IMR-90 (cell line): ENCODE measurements around the gene CCDC17. TPM values are rescaled to one million over a fixed set of nuclear protein-coding genes. Genes with fewer than 3 reads are reported as not detected.

Experiments
- ATAC-seq: fragments of 200-7000 bp; cut with Tn5 transposase; 2 replicates; pipeline ENCODE4 v1.9.1; 2020; ENCODE audit warnings: low read depth, mild to moderate bottlenecking, moderate library complexity
- BruUV-seq: library from RNA; stranded (reverse); fragments of 400-500 nt; replicated peaks from 2 replicates; lab custom pipeline; 2021; lab: Mats Ljungman, UMichigan
- CTCF ChIA-PET: fragments of 300-600 bp; formaldehyde crosslinking; extraction: SDS; loops from one replicate; lab custom pipeline; 2021; ENCODE audit warnings: antibody characterized with exemption; lab: Yijun Ruan, JAX
- POLR2A ChIA-PET: fragments of 300-600 bp; sonication (Branson Sonifier 250); formaldehyde crosslinking; loops from one replicate; lab custom pipeline; 2022; ENCODE audit warnings: antibody characterized with exemption; ENCODE audit not compliant: unreplicated experiment; lab: Charles Lee
- DNase-seq: peaks from one replicate; pipeline ENCODE4 v3.0.0; 2013
- H2AFZ ChIP-seq: replicated peaks from 2 replicates; pipeline ENCODE3; 2013; ENCODE audit warnings: low read length, mild to moderate bottlenecking; ENCODE audit not compliant: poor library complexity
- H2AK5ac ChIP-seq: 2 replicates; pipeline ENCODE4 v1.6.1; 2013; ENCODE audit warnings: low read depth, low read length, inconsistent platforms
- H2AK9ac ChIP-seq: replicated peaks from 2 replicates; pipeline ENCODE3; 2013; ENCODE audit warnings: mild to moderate bottlenecking, low read depth, low read length, moderate library complexity; ENCODE audit not compliant: poor library complexity
- H2BK120ac ChIP-seq: 2 replicates; pipeline ENCODE4 v1.6.1; 2013; ENCODE audit warnings: low read depth, low read length, inconsistent platforms
- H2BK15ac ChIP-seq: 3 replicates; pipeline ENCODE4 v1.6.1; 2013; ENCODE audit warnings: low read depth, low read length, inconsistent platforms
- H2BK20ac ChIP-seq: 2 replicates; pipeline ENCODE4 v1.6.1; 2013; ENCODE audit warnings: low read depth, mild to moderate bottlenecking, inconsistent platforms, low read length, moderate library complexity
- H2BK5ac ChIP-seq: 2 replicates; pipeline ENCODE4 v1.6.1; 2013; ENCODE audit warnings: mild to moderate bottlenecking, low read depth, low read length, inconsistent platforms; ENCODE audit not compliant: poor library complexity, severe bottlenecking
- H3K14ac ChIP-seq: replicated peaks from 2 replicates; pipeline ENCODE4 v1.6.1; 2013; ENCODE audit warnings: low read depth, low read length, inconsistent platforms
- H3K18ac ChIP-seq: 2 replicates; pipeline ENCODE4 v1.6.1; 2013; ENCODE audit warnings: low read depth, low read length, control low read depth
- H3K23ac ChIP-seq: 2 replicates; pipeline ENCODE4 v1.6.1; 2013; ENCODE audit warnings: low read depth, low read length, inconsistent platforms
- H3K27ac ChIP-seq: 2 replicates; pipeline ENCODE4 v1.5.1; 2013; ENCODE audit warnings: mild to moderate bottlenecking, control low read depth, low read length; ENCODE audit not compliant: insufficient read depth
- H3K27me3 ChIP-seq: 2 replicates; pipeline ENCODE4 v1.6.1; 2013; ENCODE audit warnings: low read length; ENCODE audit not compliant: control insufficient read depth, insufficient read depth
- H3K36me3 ChIP-seq: 2 replicates; pipeline ENCODE4 v1.6.1; 2013; ENCODE audit warnings: low read length, mixed read lengths; ENCODE audit not compliant: control insufficient read depth, insufficient read depth
- H3K4ac ChIP-seq: 2 replicates; pipeline ENCODE4 v1.6.1; 2013; ENCODE audit warnings: low read depth, low read length, inconsistent platforms
- H3K4me1 ChIP-seq: 2 replicates; pipeline ENCODE4 v1.6.1; 2013; ENCODE audit warnings: low read length, mixed read lengths; ENCODE audit not compliant: control insufficient read depth, insufficient read depth
- H3K4me2 ChIP-seq: 2 replicates; pipeline ENCODE4 v1.6.1; 2013; ENCODE audit warnings: low read depth, mild to moderate bottlenecking, control low read depth, low read length, moderate library complexity
- H3K4me3 ChIP-seq: 2 replicates; pipeline ENCODE4 v1.5.1; 2013; ENCODE audit warnings: low read depth, mild to moderate bottlenecking, control low read depth, low read length, moderate library complexity; ENCODE audit not compliant: insufficient read depth
- H3K56ac ChIP-seq: 2 replicates; pipeline ENCODE4 v1.6.1; 2013; ENCODE audit warnings: low read length, inconsistent platforms; ENCODE audit not compliant: insufficient read depth; ENCODE audit errors: extremely low read depth
- H3K79me1 ChIP-seq, 2 experiments: 2 replicates each; pipeline ENCODE4 v1.6.1; 2013; ENCODE audit warnings: low read length in 2 of 2, inconsistent platforms in 1 of 2, low read depth in 1 of 2
- H3K9ac ChIP-seq: 2 replicates; pipeline ENCODE4 v1.6.1; 2013; ENCODE audit warnings: low read depth, low read length, control low read depth
- H3K9me1 ChIP-seq: 2 replicates; pipeline ENCODE4 v1.6.1; 2013; ENCODE audit warnings: low read length, inconsistent platforms; ENCODE audit not compliant: insufficient read depth
- H3K9me3 ChIP-seq: 2 replicates; pipeline ENCODE4 v1.6.1; 2013; ENCODE audit warnings: low read length; ENCODE audit not compliant: control insufficient read depth, insufficient read depth
- H4K20me1 ChIP-seq: 2 replicates; pipeline ENCODE4 v1.6.1; 2013; ENCODE audit warnings: low read length, inconsistent platforms; ENCODE audit not compliant: insufficient read depth
- H4K5ac ChIP-seq: 2 replicates; pipeline ENCODE4 v1.6.1; 2013; ENCODE audit warnings: mild to moderate bottlenecking, low read depth, low read length, control low read depth
- H4K8ac ChIP-seq, 2 experiments: 2 replicates each; pipeline ENCODE4 v1.6.1; 2013; ENCODE audit warnings: low read depth in 2 of 2, low read length in 2 of 2, control low read depth in 1 of 2, inconsistent platforms in 1 of 2
- H4K91ac ChIP-seq: 2 replicates; pipeline ENCODE4 v1.6.1; 2013; ENCODE audit warnings: low read depth, low read length, inconsistent platforms; ENCODE audit not compliant: insufficient read depth
- BHLHE40 ChIP-seq: fragments of 150-350 bp; IDR thresholded peaks from 2 replicates; pipeline ENCODE4 v1.6.1; 2016; ENCODE audit warnings: mild to moderate bottlenecking, low read depth, low read length
- CEBPB ChIP-seq: IDR thresholded peaks from 2 replicates; pipeline ENCODE4 v1.6.1; 2012; ENCODE audit warnings: low read depth, low read length, improper control_type of control experiment
- CHD1 ChIP-seq: IDR thresholded peaks from 2 replicates; pipeline ENCODE4 v1.6.1; 2012; ENCODE audit warnings: low read depth, low read length, improper control_type of control experiment
- ELK1 ChIP-seq: fragments of 150-350 bp; IDR thresholded peaks from 2 replicates; pipeline ENCODE4 v1.6.1; 2016; ENCODE audit warnings: low read depth, mild to moderate bottlenecking, low read length, moderate library complexity, borderline replicate concordance
- FOS ChIP-seq: fragments of 150-350 bp; IDR thresholded peaks from 2 replicates; pipeline ENCODE4 v1.6.1; 2016; ENCODE audit warnings: low read depth, low read length
- MAFK ChIP-seq: IDR thresholded peaks from 2 replicates; pipeline ENCODE4 v1.6.1; 2012; ENCODE audit warnings: low read depth, low read length, improper control_type of control experiment
- POLR2A ChIP-seq: IDR thresholded peaks from 2 replicates; pipeline ENCODE4 v1.6.1; 2012; ENCODE audit warnings: mild to moderate bottlenecking, low read depth, low read length
- WGBS, 2 experiments: methylation state at CpG; one replicate each; pipeline versions ENCODE4 v1.1.5 to v1.1.7; 2013; ENCODE audit warnings: missing lambda C conversion rate in 2 of 2; ENCODE audit not compliant: insufficient read length in 1 of 2; ENCODE audit errors: extremely low coverage in 2 of 2; 5-methylcytosine and 5-hydroxymethylcytosine counted together
- dilution Hi-C: fragments of 300-500 bp; cut with HindIII; formaldehyde crosslinking; loops from one replicate; pipeline ENCODE4 v1.14.3; 2018; ENCODE audit warnings: low sequenced_read_pairs; ENCODE audit not compliant: unreplicated experiment
- in situ Hi-C: fragments of 300-500 bp; cut with MboI; formaldehyde crosslinking; loops from 3 replicates; pipeline ENCODE4 v1.14.3; 2019; ENCODE audit warnings: low sequenced_read_pairs, inconsistent platforms, mixed read lengths
- intact Hi-C: fragments of 100-400 bp; cut with micrococcal nuclease; formaldehyde crosslinking; loops from 2 replicates; pipeline ENCODE4 v1.10.0; 2022
- polyA plus RNA-seq, 3 experiments: library from polyadenylated mRNA; depleted of rRNA; stranded (reverse); fragments of >200 nt; gene quantifications; 2 replicates each; pipeline ENCODE4 v1.2.3, GENCODE V29; 2012; ENCODE audit warnings: low replicate concordance in 1 of 3
- total RNA-seq: library from RNA; depleted of rRNA; stranded (reverse); fragments of >200 nt; gene quantifications from 2 replicates; pipeline ENCODE4 v1.2.3, GENCODE V29; 2012

The CCDC17 gene
- total and polyA plus RNA-seq, 2 of the 4 experiments (the other 2 are of a cell fraction), result 0.18 to 0.26 TPM

- TF ChIP-seq FOS, result no peak
- TF ChIP-seq BHLHE40, result no peak
- no peak for TF ChIP-seq MAFK
- no peak for TF ChIP-seq POLR2A
These were observed 39.3 kb downstream of the CCDC17 start (continued) for GRCh38 chr1:45584351-45585109.

- no TSS peak for BruUV-seq
- Histone ChIP-seq H3K4ac (peak within 1 kb of the TSS; percentile 83), H2BK20ac (no peak within 1 kb of the TSS), H3K18ac (peak within 1 kb of the TSS; percentile 28), H3K79me1 (peaks cover 0 to 18% of the 10 kb centered on the region in 2 experiments; a peak in 2 of 4 replicates), H3K4me3 (peak within 1 kb of the TSS; percentile 61), H3K23ac (peak within 1 kb of the TSS; percentile 78), H2BK5ac (peak within 1 kb of the TSS; percentile 77), H3K4me1 (no peaks in the 10 kb centered on the region; the same call in none of the 2 replicates), H2AK5ac (peak within 1 kb of the TSS; percentile 76), H3K27me3 (no peaks in the 10 kb centered on the region), H3K9me1 (no peaks in the 10 kb centered on the region; the same call in 1 of the 2 replicates), H2BK15ac (peak within 1 kb of the TSS; percentile 29; the same call in 1 of the 3 replicates), H4K20me1 (peaks cover 43% of the 10 kb centered on the region), H2BK120ac (peak within 1 kb of the TSS; percentile 41), H3K14ac (peak within 1 kb of the TSS; percentile 85), H3K56ac (peak within 1 kb of the TSS; percentile 83), H4K91ac (peak within 1 kb of the TSS; percentile 67), H3K9ac (peak within 1 kb of the TSS; percentile 85), H3K9me3 (no peaks in the 10 kb centered on the region), H3K27ac (peak within 1 kb of the TSS; percentile 85), H4K8ac (peak within 1 kb of the TSS; percentile 37 to 84; a peak in 3 of 4 replicates), H2AK9ac (peak within 1 kb of the TSS; percentile 91), H3K4me2 (peak within 1 kb of the TSS; percentile 89), H2AFZ (peak within 1 kb of the TSS; percentile 98), H3K36me3 (no peaks in the 10 kb centered on the region), H4K5ac (peak within 1 kb of the TSS; percentile 11; the same call in 1 of the 2 replicates)
- CTCF ChIA-PET, result interaction anchor here (0.6 kb wide), 1 partner anchor 71 kb away, joined by 3 read pairs; no protein-coding TSS in a partner anchor
- intact Hi-C loops, result loop anchor here (5.0 kb wide), 1 partner anchor 298 kb away; no protein-coding TSS in a partner anchor
- dilution Hi-C loops, result no loop called here
- WGBS, 2 experiments, result 1% methylated on average over 9 of the region's 41 CpGs; no CpG with 5 or more reads in 1 of the 2 experiments
- ATAC-seq (peak; percentile 75), DNase-seq (peak; percentile 68)
- POLR2A ChIA-PET, result interaction anchor here (1.2 kb wide), 1 partner anchor 9 kb away, joined by 4 read pairs; no protein-coding TSS in a partner anchor
- in situ Hi-C loops, result no loop called here
- TF ChIP-seq POLR2A, result peak; percentile 99
- 0 out of 2 replicates have a peak, but pooled peaks have one; percentile 19 for TF ChIP-seq ELK1
- TF ChIP-seq CEBPB, result no peak
- TF ChIP-seq CHD1, result peak; percentile 69; the same call in 1 of the 2 replicates
These were observed 40.0 kb downstream of the CCDC17 start, which contains the start of gene NASP for GRCh38 chr1:45583666-45584350. TSS of gene NASP (plus strand) at chr1:45584041. CDS start at chr1:45584147, 106 bp downstream.
